IPS DF 4.7 (cell line): ENCODE results near the gene NRCAM.

Experiments used
- DNase-seq: peaks from one replicate; pipeline ENCODE4 v3.0.0-alpha.2; 2013; ENCODE audit warnings: low spot score; ENCODE audit errors: extremely low read depth

NRCAM gene

GRCh38 chr7:108165723-108166122 lies 290.5 kb downstream of the NRCAM start:
- DNase-seq = no peak

- DNase-seq = no peak
Measured at GRCh38 chr7:108164946-108165345, 291.3 kb downstream of the NRCAM start.

DNA sequence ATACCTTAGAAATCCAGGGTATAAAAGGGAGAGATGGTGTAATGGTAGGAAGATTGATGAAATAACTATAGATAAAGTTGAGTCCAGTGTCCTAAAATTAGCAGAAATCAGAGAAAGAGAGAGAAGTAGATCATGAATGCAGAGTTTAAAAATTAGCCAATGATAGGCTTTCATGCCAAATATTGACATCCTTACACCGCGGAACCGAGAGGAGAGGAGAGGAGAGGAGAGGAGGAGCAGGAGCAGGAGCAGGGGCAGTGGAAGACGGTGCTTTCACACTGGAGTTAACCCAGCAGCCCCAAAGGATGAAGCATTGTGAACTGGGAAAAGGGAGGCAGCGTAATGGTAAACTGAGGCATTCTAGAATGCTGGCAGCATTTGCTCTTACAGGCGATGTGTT lies 291.9 kb downstream of the NRCAM start:
- no peak for DNase-seq

DNA sequence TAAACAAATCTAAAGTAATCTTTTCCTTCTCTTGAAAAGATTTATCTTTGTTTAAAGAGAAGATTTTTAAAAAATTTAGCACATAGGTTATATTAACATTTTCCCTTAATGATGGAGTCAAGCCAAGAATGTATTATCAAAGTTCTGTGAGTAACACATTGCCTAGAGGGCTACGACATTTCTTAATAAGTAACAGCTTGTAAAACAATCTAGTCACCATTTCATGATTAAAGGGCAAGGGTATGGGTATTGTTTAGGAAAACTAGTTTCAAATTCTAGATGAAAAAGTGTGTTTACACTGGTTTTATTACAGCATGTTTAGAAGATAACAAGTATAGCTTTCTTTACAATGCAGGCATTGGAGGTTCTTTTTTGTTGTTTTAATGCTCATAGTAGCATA lies 297.5 kb downstream of the NRCAM start:
- DNase-seq = no peak

DNA sequence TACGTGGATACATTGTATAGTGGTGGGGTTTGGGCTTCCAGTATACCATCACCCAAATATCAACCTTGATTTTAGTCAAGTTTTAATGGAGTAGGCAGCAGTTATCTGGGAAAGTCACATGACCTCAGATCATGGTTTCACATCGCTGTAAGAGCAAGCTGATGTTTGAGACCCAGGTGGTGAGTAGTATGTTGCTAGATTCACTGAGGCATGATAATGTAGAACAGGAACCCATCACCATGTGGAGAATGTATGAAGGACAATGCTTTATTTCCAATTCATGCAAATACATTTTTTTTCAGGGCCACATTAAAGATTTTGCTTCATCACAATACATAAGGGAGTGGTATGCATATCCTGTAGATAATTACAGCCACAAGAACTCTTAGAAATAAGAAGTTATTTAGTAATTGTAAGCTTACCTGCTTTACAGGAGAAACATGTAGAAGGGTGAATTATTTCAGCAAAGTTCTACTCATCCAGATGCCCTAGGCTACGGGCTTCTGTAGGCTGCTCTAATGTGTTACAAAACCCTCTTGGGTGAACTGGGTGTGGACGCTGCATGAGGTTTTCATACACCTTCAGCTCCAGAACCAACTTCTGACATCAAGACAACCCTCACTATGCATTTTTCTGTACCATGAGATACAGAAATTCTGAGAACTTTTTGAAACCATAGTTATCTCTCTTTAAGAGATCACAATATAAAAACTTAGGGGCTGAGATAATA lies 298.5 kb downstream of the NRCAM start:
- DNase-seq = no peak

GRCh38 chr7:108156897-108157605 lies 299.2 kb downstream of the NRCAM start:
- no peak for DNase-seq

- no peak for DNase-seq
Measured at GRCh38 chr7:108152198-108152597, 304.0 kb downstream of the NRCAM start.

GRCh38 chr7:108149908-108150307 lies 306.3 kb downstream of the NRCAM start:
- no peak for DNase-seq

DNA sequence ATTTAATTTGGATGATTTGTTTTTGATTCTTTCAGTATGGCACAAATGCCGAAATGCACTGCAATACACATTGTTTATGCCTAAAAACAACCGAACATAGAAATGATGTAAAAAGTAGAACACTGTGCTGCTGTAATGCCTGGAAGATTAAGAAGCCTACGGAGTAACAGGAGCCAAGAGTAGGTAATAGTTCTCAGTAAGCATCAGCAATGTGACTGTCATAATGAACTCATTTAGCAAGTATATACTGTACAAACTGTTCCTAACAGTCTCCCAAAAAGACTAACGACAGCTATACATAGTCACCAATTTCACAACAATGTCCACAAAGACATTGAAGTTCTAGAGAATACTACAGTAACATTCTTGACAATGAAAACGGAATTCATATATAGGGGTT lies 307.1 kb downstream of the NRCAM start:
- no peak for DNase-seq

- DNase-seq = no peak
Measured at GRCh38 chr7:108147031-108147563, 309.1 kb downstream of the NRCAM start.

- peak; percentile 49 for DNase-seq
Measured at GRCh38 chr7:108146070-108146842, 310.0 kb downstream of the NRCAM start.

- no peak for DNase-seq
Measured at GRCh38 chr7:108145401-108145800, 310.8 kb downstream of the NRCAM start.

GRCh38 chr7:108144931-108145330 lies 311.3 kb downstream of the NRCAM start:
- DNase-seq = no peak

DNA sequence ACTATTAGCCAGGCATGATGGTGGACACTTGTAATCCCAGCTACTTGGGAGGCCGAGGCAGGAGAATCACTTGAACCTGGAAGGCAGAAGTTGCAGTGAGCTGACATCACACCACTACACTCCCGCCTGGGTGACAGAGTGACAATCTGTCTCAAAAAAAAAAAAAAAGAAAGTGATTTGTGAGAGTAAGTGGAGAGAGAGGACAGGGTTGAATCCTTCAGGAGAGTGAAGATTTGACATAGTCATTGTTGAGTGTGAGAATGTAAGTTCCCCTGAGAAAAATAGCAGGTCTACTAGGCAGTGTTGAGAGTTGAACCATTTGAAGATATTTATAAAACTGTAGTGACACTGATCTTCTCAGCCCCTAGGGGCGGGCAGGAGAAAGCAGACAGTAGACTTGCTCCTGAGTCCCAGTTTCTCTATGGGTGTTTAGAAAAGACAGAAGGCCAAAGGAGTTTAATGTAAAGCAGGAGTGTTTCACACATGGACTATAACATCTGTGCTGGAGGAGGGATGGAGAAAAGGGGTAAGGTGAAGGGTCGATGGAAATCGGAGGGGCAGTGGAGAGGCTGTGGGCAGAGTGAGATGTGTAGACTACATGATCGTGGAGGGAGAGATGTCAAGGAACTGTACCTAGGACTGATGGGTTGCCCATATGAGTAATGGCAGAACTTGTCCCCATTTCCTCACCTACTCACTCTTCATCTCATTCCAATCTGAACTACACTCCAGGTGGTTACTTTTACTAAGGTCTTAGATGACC lies 312.4 kb downstream of the NRCAM start:
- no peak for DNase-seq

- DNase-seq = no peak
Measured at GRCh38 chr7:108142675-108143259, 313.5 kb downstream of the NRCAM start.

DNA sequence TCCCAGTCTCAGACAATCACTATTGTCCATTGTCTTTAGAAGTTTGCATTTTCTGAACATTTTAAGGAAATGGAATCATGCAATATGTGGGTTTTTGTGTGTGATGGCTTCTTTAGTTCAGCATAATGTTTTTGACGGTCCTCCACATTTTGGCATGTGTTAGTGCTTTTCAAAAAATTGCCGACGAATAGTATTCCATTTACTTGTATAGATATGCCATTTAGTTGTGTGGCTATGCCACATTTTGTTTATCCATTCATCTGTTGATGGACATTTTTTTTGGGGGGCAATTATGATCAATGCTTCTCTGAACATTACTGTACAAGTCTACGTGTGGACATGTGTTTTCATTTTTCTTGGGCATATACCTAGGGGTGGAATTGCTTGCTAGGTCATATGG lies 314.1 kb downstream of the NRCAM start:
- DNase-seq = no peak

DNA sequence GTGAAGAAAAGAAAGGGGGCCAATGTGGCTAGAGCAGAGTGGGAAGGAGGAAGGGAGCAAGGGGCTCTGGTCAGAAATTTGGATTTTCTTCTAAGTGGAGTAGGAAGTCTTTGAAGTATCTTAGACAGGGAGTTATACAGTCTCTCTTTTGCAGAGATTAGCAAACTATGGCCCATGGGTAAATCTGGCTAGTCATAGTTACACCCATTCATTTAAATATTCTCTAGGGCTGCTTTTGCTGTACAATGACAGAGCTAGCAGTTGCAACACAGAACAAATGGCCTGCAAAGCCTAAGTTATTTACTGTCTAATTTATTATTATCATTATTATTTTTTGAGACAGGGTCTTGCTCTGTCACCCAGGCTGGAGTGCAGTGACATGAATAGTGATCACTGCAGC lies 315.6 kb downstream of the NRCAM start:
- no peak for DNase-seq

- DNase-seq = no peak
Measured at GRCh38 chr7:108138911-108139310, 317.3 kb downstream of the NRCAM start.

- no peak for DNase-seq
Measured at GRCh38 chr7:108137993-108138392, 318.2 kb downstream of the NRCAM start.

DNA sequence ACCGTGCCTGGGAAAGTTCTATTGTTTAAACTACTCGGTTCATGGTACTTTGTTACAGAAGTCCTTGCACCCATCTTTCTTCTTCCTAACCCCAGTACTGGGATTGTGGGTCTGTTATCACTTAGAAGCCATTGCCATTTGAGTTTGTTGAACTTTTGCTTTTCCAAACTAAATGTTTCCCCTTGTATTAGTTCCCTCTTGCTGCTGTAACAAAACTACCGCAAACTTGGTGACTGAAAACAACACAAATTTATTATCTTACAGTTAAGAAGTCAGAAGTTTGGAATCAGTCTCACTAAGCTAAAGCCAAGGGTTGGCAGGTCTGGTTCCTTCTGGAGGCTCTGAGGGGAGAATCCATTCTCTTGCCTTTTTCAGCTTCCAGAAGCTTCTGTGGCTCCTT lies 319.2 kb downstream of the NRCAM start:
- no peak for DNase-seq

DNA sequence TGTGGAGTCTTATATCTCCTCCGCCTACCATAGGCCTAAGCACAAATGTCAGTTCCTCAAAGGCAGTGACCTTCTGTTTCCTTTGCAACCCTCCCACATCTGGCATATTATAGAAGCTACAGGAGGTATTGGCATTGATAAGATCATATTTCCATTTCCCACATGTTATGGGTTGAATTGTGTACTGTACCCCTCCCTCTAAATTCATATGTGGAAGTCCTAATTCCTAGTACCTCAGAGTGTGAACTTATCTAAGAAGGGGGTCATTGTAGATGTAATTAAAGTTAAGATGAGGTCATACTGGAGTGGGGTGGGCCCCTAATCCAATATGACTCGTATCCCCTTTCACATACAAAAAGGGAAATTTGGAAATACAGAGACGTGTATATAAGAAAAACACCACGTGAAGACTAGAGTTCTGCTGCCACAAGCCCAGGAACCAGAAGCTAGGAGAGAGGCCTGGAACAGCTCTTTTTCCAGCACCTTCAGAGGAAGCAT lies 320.0 kb downstream of the NRCAM start:
- DNase-seq = no peak
